HG03558 (cell line): ENCODE results near the gene RTKN2.
A peak's percentile ranks its signal among the peaks of the same experiment; 100 is the strongest.
"Not testable (repeated sequence)": the region's sequence is repeated elsewhere in the genome, so short reads cannot be mapped to it uniquely, and the experiment has no call there.

Experiments used
- ATAC-seq: cut with Tn5 transposase; IDR thresholded peaks from one replicate; pipeline ENCODE4 v1.9.1; 2021; ENCODE audit warnings: moderate number of reproducible peaks; ENCODE audit not compliant: unreplicated experiment; ENCODE audit errors: extremely low read depth

Gene RTKN2

GRCh38 chr10:62261666-62262065 is 7.0 kb downstream of the RTKN2 start:
- ATAC-seq, result no peak

GRCh38 chr10:62259998-62260397 is 8.6 kb downstream of the RTKN2 start:
- ATAC-seq, result no peak

GRCh38 chr10:62259456-62259855 is 9.2 kb downstream of the RTKN2 start:
- ATAC-seq, result no peak

GRCh38 chr10:62258926-62259325 is 9.7 kb downstream of the RTKN2 start:
- ATAC-seq, result no peak

GRCh38 chr10:62253704-62254103 is 14.9 kb downstream of the RTKN2 start:
- no peak for ATAC-seq

GRCh38 chr10:62252051-62252450 is 16.6 kb downstream of the RTKN2 start:
- ATAC-seq, result no peak

GRCh38 chr10:62250594-62251198 is 17.9 kb downstream of the RTKN2 start:
- ATAC-seq, result no peak

- no peak for ATAC-seq
Observed at GRCh38 chr10:62249957-62250356, 18.7 kb downstream of the RTKN2 start.

- ATAC-seq, result no peak
Observed at GRCh38 chr10:62248465-62248864, 20.2 kb downstream of the RTKN2 start.

GRCh38 chr10:62244785-62245467 is 23.7 kb downstream of the RTKN2 start:
- ATAC-seq, result peak; percentile 35

GRCh38 chr10:62244088-62244487 is 24.6 kb downstream of the RTKN2 start:
- no peak for ATAC-seq

- no peak for ATAC-seq
Observed at GRCh38 chr10:62243647-62243997, 25.0 kb downstream of the RTKN2 start.

- ATAC-seq, result peak; percentile 83
Observed at GRCh38 chr10:62242965-62243646, 25.5 kb downstream of the RTKN2 start.

GRCh38 chr10:62241521-62241920 is 27.1 kb downstream of the RTKN2 start:
- not testable (repeated sequence) for ATAC-seq

GRCh38 chr10:62239994-62240393 is 28.6 kb downstream of the RTKN2 start:
- ATAC-seq, result no peak

- no peak for ATAC-seq
Observed at GRCh38 chr10:62238880-62239279, 29.8 kb downstream of the RTKN2 start.

GRCh38 chr10:62237966-62238365 is 30.7 kb downstream of the RTKN2 start:
- no peak for ATAC-seq

GRCh38 chr10:62237506-62237905 is 31.1 kb downstream of the RTKN2 start:
- ATAC-seq, result no peak

- no peak for ATAC-seq
Observed at GRCh38 chr10:62234077-62234605, 34.5 kb downstream of the RTKN2 start.

GRCh38 chr10:62233356-62234076 is 35.1 kb downstream of the RTKN2 start:
- ATAC-seq, result no peak

GRCh38 chr10:62231805-62232204 is 36.8 kb downstream of the RTKN2 start:
- ATAC-seq, result no peak
